Measurements from ENCODE around the gene FANCG.

Gene FANCG

GRCh38 chr9:35103660-35104191, 24.0 kb upstream of the FANCG start:
- no peak for DNase-seq

- peak; percentile 94 to 95 for DNase-seq
Measured at GRCh38 chr9:35102769-35103659, 23.3 kb upstream of the FANCG start, which contains the start of gene STOML2. STOML2 (minus strand) TSS chr9:35103131; CDS start chr9:35103094, 37 bp downstream.

DNA sequence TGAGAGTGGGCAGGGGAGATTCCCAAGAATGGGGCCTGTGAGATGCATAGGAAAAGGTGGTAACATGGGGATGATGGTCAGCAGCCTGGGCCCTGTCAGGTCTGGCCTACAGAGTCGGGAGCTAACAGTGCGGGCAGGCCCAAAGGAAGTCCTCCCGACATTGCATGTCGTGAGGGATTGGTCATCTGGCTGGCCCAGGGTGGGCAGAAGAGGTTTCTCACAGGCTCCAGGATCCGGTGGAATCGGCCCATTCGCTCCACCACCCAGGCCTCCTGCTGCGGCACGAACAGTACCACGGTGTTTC, 22.7 kb upstream of the FANCG start:
- DNase-seq, result no peak

DNA sequence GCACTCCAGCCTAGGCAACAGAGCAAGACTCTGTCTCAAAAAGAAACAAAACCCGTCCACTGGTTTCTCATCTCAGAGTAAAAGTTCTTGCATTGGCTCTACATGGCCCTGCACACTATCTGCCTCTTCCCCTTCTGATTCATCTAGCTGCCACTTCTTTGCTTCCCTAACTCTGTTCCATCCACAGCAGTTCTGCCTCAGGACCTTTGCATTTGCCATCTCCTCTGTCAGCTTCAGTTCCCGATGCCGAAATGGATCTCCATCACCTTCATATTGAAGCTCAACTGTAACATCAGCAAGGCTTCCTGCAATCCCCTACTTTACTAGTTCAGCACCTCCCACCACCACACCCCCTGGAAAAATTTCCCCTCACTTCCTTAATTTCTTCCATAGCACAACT, 17.8 kb upstream of the FANCG start:
- DNase-seq, result no peak

DNA sequence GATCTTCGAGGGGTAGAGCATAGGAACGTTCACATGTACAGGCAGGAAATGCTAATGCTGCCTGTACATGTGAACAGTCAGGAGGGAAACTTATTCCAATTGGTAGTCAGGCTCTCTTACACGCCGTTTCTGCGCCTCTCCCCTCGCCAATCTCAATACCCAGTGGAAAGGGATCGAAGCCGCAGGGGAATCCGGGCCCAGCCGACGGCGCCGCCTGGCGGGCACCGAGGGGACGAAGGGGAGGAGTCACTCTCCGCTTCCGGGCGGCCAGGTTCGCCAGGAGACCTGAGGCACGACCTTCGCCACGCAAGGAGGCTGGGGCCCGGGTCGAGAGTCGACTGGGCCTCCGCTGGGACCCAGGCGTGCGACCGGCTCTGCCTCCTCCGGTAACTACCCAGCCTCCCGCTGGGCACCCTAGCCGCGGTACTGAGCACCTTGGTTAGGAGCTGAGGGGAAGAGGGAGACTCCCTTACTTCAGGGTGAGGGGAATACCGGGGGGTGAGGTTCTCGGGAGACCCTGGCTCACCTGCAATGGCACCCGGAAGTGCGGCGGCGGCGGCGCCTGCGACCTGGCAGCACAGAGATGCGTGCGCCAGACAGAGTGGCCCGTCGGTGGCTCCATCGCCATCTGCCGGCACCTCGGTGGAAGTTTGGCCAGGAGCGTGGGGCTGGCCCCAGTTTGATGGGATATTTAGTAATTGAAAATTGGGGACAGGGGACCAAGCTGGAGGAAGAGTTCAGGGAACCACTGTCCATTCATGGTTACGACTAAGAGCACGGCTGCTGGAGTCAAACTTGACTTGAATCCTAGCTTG, 16.5 kb upstream of the FANCG start, which contains the start of gene PIGO:
PIGO (minus strand) TSS at position 557 of the 815 bp plus-strand sequence. CDS start 1,026 bp downstream, outside the sequence.
- peak; percentile 90 for DNase-seq

- DNase-seq, result no peak
Measured at GRCh38 chr9:35091536-35091935, 11.8 kb upstream of the FANCG start.

DNA sequence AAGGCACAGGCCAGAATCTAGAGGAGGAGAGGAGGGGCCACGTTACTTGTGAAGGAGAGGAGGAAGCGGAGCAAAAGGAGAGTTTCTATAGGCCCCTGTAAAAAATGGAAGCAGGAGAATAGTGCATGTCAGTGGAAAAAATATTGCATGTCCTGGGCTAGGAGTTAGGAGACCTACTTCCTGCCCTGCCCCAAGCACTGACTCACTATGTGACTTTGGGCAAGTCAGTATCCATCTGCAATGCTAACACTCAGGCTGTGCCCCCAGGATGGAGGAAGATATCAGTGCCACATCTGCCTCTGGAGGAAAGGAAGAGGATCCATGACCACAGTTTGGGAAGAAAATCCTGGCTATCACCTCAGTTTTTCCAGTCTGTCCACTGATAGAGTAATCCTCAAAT, 9.7 kb upstream of the FANCG start:
- no peak for DNase-seq

DNA sequence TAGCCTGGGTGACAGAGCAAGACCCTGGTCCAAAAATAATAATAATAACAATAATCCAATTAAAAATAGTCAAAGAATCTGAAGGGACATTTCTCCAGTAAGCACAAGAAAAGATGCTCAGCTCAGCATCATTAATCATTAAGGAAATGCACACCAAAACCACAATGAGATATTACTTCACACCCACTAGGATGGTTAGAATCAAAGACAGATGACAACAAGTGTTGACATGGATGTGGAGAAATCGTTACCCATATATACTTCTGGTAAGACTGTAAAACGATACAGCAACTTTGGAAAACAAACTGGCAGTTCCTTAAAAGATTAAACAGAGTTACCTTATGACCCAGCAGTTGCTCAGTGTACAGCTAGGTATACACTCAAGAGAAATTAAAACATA, 5.3 kb upstream of the FANCG start:
- no peak for DNase-seq

DNA sequence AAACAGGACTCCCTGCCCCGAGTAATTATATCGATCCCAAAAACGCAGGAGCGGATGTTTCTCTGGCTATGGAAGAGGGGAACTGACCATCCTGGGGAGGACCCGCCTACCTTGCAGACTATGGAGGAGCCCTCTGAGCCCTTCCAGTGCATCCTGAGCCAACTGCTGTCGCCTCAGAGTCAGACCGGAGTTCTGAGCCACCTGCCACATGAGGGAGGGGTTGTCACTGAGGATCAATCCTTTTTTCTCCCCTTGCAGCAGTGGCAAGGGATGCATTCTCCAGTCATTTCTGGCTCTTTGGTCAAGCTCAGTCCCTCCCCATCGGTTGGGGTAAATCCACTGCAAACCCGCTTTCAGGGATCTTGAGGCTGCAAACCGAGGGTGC, 709 bp downstream of the FANCG start:
- DNase-seq, result no peak

GRCh38 chr9:35078066-35078465, 1.7 kb downstream of the FANCG start:
- no peak for DNase-seq

- DNase-seq, result no peak
Measured at GRCh38 chr9:35076848-35077247, 2.9 kb downstream of the FANCG start.

DNA sequence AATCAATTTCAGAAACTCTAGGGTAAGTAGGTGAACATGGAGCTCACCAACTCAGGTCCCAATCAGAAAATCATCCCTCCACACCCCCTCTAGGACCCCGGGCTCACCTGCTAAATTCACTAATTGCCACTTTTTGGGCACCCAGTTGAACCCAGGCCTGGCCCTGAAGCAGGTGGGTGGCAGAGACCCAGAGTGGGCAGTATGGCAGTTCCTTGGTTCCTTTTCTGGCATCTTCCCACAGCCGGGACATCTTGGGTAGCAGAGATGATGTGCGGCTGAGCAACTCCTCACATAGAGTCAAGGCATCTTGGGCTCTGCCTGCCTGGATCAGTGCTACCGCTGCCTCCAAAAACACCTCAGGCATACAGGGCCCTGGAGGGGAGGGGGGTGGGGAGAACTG, 4.4 kb downstream of the FANCG start:
- DNase-seq, result no peak

DNA sequence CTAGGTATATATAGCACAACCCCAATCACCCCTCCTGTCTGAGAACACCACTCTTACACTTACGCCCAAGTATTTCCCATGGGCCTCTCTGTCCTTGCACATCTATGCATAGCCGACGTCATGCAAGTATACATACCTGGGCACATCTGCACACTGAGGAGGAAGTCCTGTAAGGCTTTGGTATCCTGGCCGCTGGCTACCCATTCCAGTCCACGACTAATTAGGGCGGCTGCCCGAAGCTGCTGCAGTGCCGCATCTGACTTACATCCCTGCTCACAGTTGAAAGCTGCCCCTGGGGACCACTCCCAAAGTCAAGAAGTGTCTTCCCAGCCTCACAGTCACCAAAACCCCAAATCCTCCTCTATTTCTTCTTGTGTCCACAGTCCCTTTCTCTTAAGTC, 5.0 kb downstream of the FANCG start:
- no peak for DNase-seq

DNA sequence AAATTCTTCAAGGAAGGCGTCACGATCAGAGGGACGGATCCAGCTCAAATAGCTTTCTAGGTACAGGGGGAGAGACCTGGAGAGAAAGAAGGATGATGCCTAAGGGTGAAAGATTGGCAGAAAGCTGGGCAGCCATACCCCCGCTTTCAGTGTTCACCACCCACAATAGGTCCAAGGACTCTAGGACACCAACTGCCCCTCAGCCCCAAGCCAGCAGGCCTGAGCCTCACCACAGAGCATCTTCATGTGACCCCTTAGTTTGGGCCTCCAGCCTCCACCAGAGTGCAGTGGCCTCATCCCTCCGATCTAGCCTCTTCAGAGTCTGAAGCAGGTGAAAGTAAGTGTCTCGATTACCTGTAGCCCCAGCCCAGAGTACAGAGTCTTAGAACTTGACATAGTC, 5.6 kb downstream of the FANCG start:
- DNase-seq, result no peak

- no peak for DNase-seq
Measured at GRCh38 chr9:35073279-35073612, 6.5 kb downstream of the FANCG start.

DNA sequence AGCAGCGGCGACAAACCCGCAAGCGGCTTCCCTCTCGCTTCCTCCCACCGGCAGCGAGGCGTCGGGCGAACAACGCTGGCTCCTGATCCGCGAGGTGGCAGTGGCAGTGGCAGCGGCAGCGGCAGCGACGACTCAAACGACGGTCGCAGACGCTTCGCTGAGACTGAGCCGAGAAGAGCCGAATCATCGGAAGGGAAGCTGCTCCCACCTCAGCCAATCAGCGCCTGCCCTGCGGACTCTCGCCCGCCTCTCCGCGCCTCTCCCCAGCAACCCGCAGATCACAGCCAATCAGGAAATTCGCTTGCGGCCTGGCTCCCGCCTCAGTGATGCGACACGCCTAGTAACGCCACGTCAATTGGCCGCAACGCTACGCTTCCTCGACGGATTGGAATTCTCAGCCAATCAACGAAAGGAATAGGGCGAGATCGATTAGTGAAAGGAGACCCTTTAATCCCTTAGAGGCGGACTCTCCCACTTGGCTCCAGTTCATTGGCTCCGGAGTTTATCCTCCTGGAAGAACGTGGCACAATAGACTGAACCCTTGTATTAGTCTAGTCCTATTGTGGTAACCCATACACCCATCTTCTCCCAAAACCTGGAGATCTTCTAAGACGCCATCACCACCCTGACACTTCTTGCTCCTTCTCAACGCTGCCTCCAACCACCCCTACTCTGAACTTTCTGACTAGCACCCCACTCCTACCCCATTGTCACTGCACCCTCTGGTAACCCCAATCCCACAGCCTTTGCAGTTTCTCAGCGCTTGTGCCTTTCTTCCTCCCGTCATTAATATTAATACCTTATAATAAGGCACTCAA, 7.1 kb downstream of the FANCG start, which contains the start of gene VCP:
VCP (minus strand) TSS at position 165 of the 818 bp plus-strand sequence. CDS start 272 bp downstream, outside the sequence.
- peak; percentile 99 for DNase-seq

DNA sequence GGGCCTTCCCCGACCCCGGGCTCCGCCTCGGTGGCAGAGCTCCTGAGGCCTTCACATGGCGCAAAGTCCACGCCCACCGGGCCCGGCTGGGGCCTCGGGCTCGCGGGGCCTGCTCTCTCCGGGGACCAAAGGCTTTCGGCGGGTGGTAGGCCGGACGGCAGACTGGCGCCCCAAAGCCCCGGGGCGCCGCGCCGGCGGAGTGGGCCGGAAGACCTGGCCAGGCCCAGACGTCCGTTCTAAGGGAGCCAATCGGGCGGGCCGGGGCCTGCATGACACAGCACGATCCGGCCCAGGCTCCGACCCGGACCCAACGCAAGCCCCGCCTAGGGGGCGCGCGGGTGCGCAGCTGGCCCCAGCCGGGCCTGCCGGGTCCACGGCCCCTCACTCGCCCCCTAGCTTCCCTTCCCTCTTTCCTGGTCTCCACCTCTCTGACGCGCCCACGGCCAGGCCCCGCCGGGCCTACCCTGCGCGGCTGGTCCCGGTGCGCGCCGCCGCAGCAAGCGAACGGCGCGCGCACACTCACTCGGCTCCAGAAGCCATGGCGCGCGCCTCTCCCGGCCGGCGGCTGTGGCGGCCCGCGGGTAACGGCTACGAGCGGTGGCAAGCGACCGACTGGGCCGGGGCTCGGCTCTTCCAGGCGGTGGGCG, 7.8 kb downstream of the FANCG start:
- peak; percentile 80 to 83 for DNase-seq

GRCh38 chr9:35070823-35071813, 8.6 kb downstream of the FANCG start:
- DNase-seq, result no peak

DNA sequence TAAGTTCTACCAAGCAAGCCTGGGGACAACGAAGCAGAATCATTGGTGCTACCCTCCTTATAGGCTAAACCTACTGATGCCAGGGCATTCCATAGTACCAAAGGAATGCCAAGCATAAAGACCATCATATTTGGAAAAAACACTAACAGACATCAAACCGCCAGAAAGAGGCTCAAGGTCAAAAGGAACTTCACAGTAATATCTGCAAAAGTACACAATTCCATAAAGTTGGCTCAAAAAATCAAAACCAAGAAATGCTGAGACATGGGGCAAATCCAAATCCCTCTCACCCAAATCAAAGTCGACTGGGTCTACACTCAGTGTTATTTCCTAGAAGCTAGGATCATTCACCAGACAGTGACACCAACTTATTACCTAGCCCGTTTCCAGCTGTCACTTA, 10.7 kb downstream of the FANCG start:
- no peak for DNase-seq

GRCh38 chr9:35067056-35067455, 12.7 kb downstream of the FANCG start:
- DNase-seq, result no peak
